ENCODE data around the gene HIVEP3.

The HIVEP3 gene

DNA sequence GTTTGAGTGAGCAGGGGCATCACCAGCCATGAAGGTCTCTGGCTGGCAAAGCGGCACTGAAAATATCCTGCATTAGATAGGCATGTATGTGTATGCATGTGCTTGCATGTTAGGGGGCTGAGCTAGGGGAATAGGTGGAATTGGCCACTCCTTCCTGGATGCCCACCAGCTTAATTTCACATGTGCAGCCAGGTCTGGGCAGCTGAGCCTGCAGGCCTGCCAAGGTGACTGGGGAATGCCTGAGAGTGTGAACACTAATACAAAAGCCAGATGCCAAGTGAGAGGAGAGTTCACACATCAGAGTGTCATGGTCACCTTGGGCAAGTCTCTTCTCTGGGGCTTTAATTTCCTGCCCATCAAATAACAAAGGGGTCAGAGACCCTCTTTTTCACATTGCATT is 155.9 kb downstream of the HIVEP3 start:
- Mint-ChIP-seq H3K27ac (no peak overlapping the region), H3K9me3 (no peaks in the 10 kb centered on the region), H3K27me3 (ENCODE audit: low read depth) (no peaks in the 10 kb centered on the region), H3K4me1 (peaks cover 36% of the 10 kb centered on the region), H3K36me3 (ENCODE audit: low read depth) (no peaks in the 10 kb centered on the region), H3K4me3 (no peak overlapping the region)
- TF ChIP-seq, protein P1, sequence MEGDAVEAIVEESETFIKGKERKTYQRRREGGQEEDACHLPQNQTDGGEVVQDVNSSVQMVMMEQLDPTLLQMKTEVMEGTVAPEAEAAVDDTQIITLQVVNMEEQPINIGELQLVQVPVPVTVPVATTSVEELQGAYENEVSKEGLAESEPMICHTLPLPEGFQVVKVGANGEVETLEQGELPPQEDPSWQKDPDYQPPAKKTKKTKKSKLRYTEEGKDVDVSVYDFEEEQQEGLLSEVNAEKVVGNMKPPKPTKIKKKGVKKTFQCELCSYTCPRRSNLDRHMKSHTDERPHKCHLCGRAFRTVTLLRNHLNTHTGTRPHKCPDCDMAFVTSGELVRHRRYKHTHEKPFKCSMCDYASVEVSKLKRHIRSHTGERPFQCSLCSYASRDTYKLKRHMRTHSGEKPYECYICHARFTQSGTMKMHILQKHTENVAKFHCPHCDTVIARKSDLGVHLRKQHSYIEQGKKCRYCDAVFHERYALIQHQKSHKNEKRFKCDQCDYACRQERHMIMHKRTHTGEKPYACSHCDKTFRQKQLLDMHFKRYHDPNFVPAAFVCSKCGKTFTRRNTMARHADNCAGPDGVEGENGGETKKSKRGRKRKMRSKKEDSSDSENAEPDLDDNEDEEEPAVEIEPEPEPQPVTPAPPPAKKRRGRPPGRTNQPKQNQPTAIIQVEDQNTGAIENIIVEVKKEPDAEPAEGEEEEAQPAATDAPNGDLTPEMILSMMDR (IDR thresholded peaks at IDR 0.05; ENCODE audit: unreplicated experiment in 3 of 3), result no peak

DNA sequence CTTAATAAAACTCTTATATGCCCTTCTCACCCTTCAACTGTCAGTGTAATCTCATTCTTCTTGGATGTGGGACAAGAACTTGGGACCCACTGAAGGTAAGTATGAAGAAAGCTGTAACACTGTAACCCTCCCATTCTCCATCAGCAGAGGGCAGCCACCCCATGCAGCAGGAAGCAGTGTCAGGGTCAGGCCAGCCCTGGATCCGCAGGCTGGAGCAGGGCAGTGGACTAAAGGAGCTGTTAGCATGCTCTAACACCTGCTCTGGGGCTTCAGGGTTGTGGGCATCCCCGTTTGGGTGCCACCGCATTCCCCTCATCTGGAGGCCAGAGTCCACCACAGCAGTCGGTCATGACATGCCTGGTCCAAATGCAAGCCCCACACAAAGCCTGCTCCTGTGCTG is 156.5 kb downstream of the HIVEP3 start:
- Mint-ChIP-seq H3K27me3 (ENCODE audit: low read depth) (no peaks in the 10 kb centered on the region), H3K4me1 (peaks cover 30% of the 10 kb centered on the region), H3K9me3 (no peaks in the 10 kb centered on the region), H3K36me3 (ENCODE audit: low read depth) (no peaks in the 10 kb centered on the region), H3K4me3 (no peak overlapping the region), H3K27ac (no peak overlapping the region)
- TF ChIP-seq, protein P1 (IDR thresholded peaks at IDR 0.05; ENCODE audit: unreplicated experiment in 3 of 3), result no peak

DNA sequence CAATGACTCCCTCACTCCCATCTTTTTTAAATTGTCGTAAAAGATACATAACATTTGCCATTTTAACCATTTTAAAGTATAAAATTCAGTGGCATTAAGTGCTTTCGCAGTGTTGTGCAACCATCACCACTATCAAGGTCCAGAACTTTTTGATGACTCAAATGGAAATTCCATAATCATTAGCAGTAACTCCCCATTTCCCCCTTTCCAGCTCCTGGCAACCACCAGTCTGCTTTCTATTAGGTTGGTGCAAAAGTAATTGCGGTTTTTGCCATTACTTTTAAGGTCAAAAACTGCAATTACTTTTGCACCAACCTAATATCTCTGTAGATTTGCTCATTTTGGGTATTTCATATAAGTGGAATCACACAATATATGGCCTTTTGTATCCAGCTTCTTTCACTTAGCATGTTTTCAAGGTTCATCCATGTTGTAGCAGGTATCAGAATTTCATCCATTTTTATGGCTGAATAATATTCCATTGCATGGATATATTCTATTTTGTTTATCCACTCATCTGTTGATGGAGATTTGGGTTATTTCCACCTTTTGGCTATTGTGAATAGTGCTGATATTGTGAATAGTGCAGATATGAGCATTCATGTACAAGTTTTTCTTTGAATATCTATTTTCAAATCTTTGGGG is 159.7 kb downstream of the HIVEP3 start:
- Mint-ChIP-seq H3K9me3 (no peaks in the 10 kb centered on the region), H3K36me3 (ENCODE audit: low read depth) (no peaks in the 10 kb centered on the region), H3K4me3 (no peak overlapping the region), H3K4me1 (peaks cover 7% of the 10 kb centered on the region), H3K27me3 (ENCODE audit: low read depth) (no peaks in the 10 kb centered on the region), H3K27ac (no peak overlapping the region)
- TF ChIP-seq, protein P1 (IDR thresholded peaks at IDR 0.05; ENCODE audit: unreplicated experiment in 3 of 3), result no peak

DNA sequence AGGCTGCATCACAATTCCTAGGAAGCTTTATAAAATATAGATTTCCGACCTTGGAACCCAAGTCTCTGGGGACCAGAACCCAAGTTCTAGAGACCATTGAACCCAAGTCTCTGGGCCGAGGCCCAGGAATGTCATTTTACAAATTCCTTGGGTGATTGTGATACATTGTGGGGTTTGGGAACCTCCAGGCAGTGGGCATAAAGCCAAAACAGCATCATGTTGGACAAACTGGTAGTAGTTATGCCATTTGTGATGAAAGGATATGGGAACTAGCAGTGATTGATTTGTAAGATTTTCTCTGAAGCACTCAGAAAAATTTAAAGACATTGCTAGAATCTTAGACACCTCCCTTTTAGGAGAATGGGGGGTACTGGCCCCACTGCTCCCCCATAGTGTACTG is 160.2 kb downstream of the HIVEP3 start:
- Mint-ChIP-seq H3K27ac (no peak overlapping the region), H3K9me3 (no peaks in the 10 kb centered on the region), H3K27me3 (ENCODE audit: low read depth) (no peaks in the 10 kb centered on the region), H3K4me1 (peaks cover 1% of the 10 kb centered on the region), H3K36me3 (ENCODE audit: low read depth) (no peaks in the 10 kb centered on the region), H3K4me3 (no peak overlapping the region)
- TF ChIP-seq, protein P1 (IDR thresholded peaks at IDR 0.05; ENCODE audit: unreplicated experiment in 3 of 3), result no peak

DNA sequence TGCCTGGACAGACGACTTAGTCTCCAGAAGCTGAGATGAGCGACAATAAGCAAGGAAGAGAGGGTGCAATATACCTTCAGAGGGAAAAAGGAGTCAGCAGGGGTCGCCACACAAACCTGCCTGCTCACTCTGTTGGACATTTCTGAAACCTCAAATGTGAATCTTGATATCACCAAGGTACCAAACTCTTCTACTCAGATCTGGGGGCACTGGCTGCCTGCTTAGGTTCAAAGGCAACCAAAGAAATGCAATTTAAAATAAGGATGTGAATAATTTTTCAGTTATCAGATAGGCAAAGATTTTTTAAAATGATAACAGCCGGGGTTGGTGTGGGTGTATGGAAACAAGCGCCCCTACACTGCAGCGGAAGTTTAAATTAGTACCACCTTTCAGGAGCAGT is 164.2 kb downstream of the HIVEP3 start:
- Mint-ChIP-seq H3K27ac (no peak overlapping the region), H3K9me3 (no peaks in the 10 kb centered on the region), H3K4me1 (no peaks in the 10 kb centered on the region), H3K36me3 (ENCODE audit: low read depth) (no peaks in the 10 kb centered on the region), H3K27me3 (ENCODE audit: low read depth) (peaks cover 4% of the 10 kb centered on the region), H3K4me3 (no peak overlapping the region)
- TF ChIP-seq, protein P1 (IDR thresholded peaks at IDR 0.05; ENCODE audit: unreplicated experiment in 3 of 3), result no peak

DNA sequence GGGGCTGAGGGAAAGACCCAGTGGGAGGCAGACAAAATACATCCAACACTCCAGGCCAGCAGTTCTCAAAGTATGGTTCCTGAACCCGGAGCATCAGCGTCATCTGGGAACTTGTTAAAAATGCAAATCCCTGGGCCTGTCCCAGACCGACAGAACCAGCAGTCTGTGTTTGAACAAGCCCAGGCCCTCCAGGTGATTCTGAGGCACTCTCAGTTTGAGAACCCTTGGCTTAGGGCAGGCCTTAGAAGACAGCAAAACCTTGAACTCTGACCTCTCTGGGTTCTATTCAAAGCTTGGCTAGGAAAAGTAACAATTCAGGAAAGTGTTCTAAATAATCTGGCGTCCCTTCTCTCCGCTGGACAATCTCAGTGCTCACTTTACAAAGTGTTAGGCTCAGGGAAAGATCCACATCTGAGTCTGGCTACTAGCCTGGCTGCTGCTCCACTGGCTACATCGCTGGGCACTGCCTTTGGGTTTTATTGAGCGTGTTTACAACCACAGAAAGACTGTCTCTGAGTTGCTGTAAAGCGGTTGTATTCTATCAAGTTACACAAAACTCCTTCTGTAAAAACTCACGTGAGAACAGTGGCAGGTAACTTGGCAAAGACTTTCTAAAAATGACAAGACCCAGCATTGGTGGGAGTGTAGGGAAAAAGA is 166.1 kb downstream of the HIVEP3 start:
- Mint-ChIP-seq H3K36me3 (ENCODE audit: low read depth) (no peaks in the 10 kb centered on the region), H3K4me3 (no peak overlapping the region), H3K9me3 (no peaks in the 10 kb centered on the region), H3K27ac (no peak overlapping the region), H3K27me3 (ENCODE audit: low read depth) (peaks cover 11% of the 10 kb centered on the region), H3K4me1 (no peaks in the 10 kb centered on the region)
- TF ChIP-seq, protein P1 (IDR thresholded peaks at IDR 0.05; ENCODE audit: unreplicated experiment in 3 of 3), result no peak

All from nephron (organoid).